GM06990 (cell line): ENCODE measurements around the gene CKLF.

Source experiments
- DNase-seq: peaks from one replicate; pipeline ENCODE4 v3.0.0-alpha.2; 2011; ENCODE audit not compliant: insufficient read length; ENCODE audit errors: extremely low read depth
- H3K27me3 ChIP-seq: replicated peaks from 2 replicates; pipeline ENCODE4 v1.6.0; 2011; ENCODE audit warnings: low read length; ENCODE audit not compliant: control insufficient read depth, insufficient read depth
- H3K36me3 ChIP-seq: 2 replicates; pipeline ENCODE4 v1.5.1; 2011; ENCODE audit warnings: low read length; ENCODE audit not compliant: control insufficient read depth, insufficient read depth
- H3K4me3 ChIP-seq: replicated peaks from 2 replicates; pipeline ENCODE4 v1.5.1; 2011; ENCODE audit warnings: low read depth, mild to moderate bottlenecking, control low read depth, low read length
- CTCF ChIP-seq: IDR thresholded peaks from 2 replicates; pipeline ENCODE4 v1.5.1; 2011; ENCODE audit warnings: low read length, control low read depth, mild to moderate bottlenecking, inconsistent platforms; ENCODE audit not compliant: insufficient read depth, poor library complexity, severe bottlenecking

The CKLF gene

GRCh38 chr16:66521951-66522771 is 30.2 kb upstream of the CKLF start:
- DNase-seq: peak; percentile 82
- H3K36me3 ChIP-seq: no peaks in the 10 kb centered on the region
- no peak overlapping the region for H3K4me3 ChIP-seq
- no peaks in the 10 kb centered on the region for H3K27me3 ChIP-seq
- TF ChIP-seq CTCF: no peak

GRCh38 chr16:66522816-66523590 is 29.4 kb upstream of the CKLF start:
- H3K36me3 ChIP-seq: no peaks in the 10 kb centered on the region
- no peak for DNase-seq
- H3K27me3 ChIP-seq: no peaks in the 10 kb centered on the region
- TF ChIP-seq CTCF: no peak
- no peak overlapping the region for H3K4me3 ChIP-seq

GRCh38 chr16:66523861-66524354 is 28.5 kb upstream of the CKLF start:
- H3K4me3 ChIP-seq: no peak overlapping the region
- peak; percentile 72 for DNase-seq
- no peaks in the 10 kb centered on the region; the same call in 1 of the 2 replicates for H3K36me3 ChIP-seq
- no peak for TF ChIP-seq CTCF
- no peaks in the 10 kb centered on the region for H3K27me3 ChIP-seq

GRCh38 chr16:66524601-66525164 is 27.7 kb upstream of the CKLF start:
- no peaks in the 10 kb centered on the region; the same call in 1 of the 2 replicates for H3K36me3 ChIP-seq
- TF ChIP-seq CTCF: peak; percentile 3
- H3K4me3 ChIP-seq: no peak overlapping the region
- no peaks in the 10 kb centered on the region; the same call in 1 of the 2 replicates for H3K27me3 ChIP-seq
- DNase-seq: peak; percentile 79

- H3K36me3 ChIP-seq: no peaks in the 10 kb centered on the region; the same call in 1 of the 2 replicates
- TF ChIP-seq CTCF: no peak
- H3K27me3 ChIP-seq: no peaks in the 10 kb centered on the region; the same call in 1 of the 2 replicates
- no peak overlapping the region for H3K4me3 ChIP-seq
- no peak for DNase-seq
Measured at GRCh38 chr16:66525396-66526180, 26.8 kb upstream of the CKLF start.
